PC-9 (cell line): Measurements from ENCODE around the gene BET1.

ENCODE experiments used
- CTCF ChIP-seq: fragments of 200-600 bp; sonication (generic); conservative IDR thresholded peaks from 2 replicates; pipeline ENCODE4 v1.6.1; 2017; ENCODE audit warnings: mixed run types, antibody characterized with exemption, mild to moderate bottlenecking, moderate library complexity
- EZH2 ChIP-seq: fragments of 200-600 bp; sonication (generic); IDR thresholded peaks from 2 replicates; pipeline ENCODE4 v1.8.0; 2017; ENCODE audit warnings: antibody characterized with exemption, low read depth

- TF ChIP-seq CTCF (no peak), EZH2 (no peak)
Measured at GRCh38 chr7:93948873-93949272, 55.3 kb downstream of the BET1 start.
